Mesenchymal stem cell (in vitro differentiated cells and primary cell): ENCODE data around the gene AQP9.

Source experiments
- DNase-seq: peaks from one replicate; pipeline ENCODE4 v3.0.0-alpha.2; 2013
- H2AFZ ChIP-seq: one replicate; pipeline ENCODE4 v1.6.1; 2013; ENCODE audit warnings: low read depth, mild to moderate bottlenecking, control low read depth, inconsistent platforms, low read length, moderate library complexity
- H2AK5ac ChIP-seq: 2 replicates; pipeline ENCODE4 v1.6.1; 2013; ENCODE audit warnings: low read length, moderate library complexity, mild to moderate bottlenecking, inconsistent platforms; ENCODE audit not compliant: severe bottlenecking
- H2BK120ac ChIP-seq: one replicate; pipeline ENCODE4 v1.6.1; 2013; ENCODE audit warnings: low read depth, mild to moderate bottlenecking, inconsistent platforms, low read length, moderate library complexity
- H2BK12ac ChIP-seq, 2 experiments: one replicate each; pipeline ENCODE4 v1.6.1; 2013; ENCODE audit warnings: inconsistent platforms in 2 of 2, low read length in 2 of 2, mild to moderate bottlenecking in 2 of 2, moderate library complexity in 2 of 2, control low read depth in 1 of 2
- H2BK15ac ChIP-seq: one replicate; pipeline ENCODE4 v1.6.1; 2013; ENCODE audit warnings: mild to moderate bottlenecking, low read depth, inconsistent platforms; ENCODE audit not compliant: poor library complexity, severe bottlenecking
- H2BK5ac ChIP-seq: 2 replicates; pipeline ENCODE4 v1.6.1; 2013; ENCODE audit warnings: low read depth, mild to moderate bottlenecking, low read length, control low read depth, inconsistent platforms; ENCODE audit not compliant: poor library complexity, severe bottlenecking
- H3K14ac ChIP-seq, 2 experiments: one replicate each; pipeline ENCODE4 v1.6.1; 2013; ENCODE audit warnings: inconsistent platforms in 2 of 2, low read length in 2 of 2, control low read depth in 1 of 2, mild to moderate bottlenecking in 1 of 2, moderate library complexity in 1 of 2
- H3K18ac ChIP-seq, 2 experiments: one replicate each; pipeline ENCODE4 v1.6.1; 2013; ENCODE audit warnings: inconsistent platforms in 2 of 2, low read length in 2 of 2, control low read depth in 1 of 2, low read depth in 1 of 2, mild to moderate bottlenecking in 1 of 2
- H3K23ac ChIP-seq, 2 experiments: one replicate each; pipeline ENCODE4 v1.6.1; 2013; ENCODE audit warnings: inconsistent platforms in 2 of 2, low read length in 2 of 2, mild to moderate bottlenecking in 2 of 2, moderate library complexity in 2 of 2, control low read depth in 1 of 2
- H3K27ac ChIP-seq: 2 replicates; pipeline ENCODE4 v1.5.1; 2013; ENCODE audit warnings: mild to moderate bottlenecking, moderate library complexity, low read length, control low read depth, inconsistent platforms; ENCODE audit not compliant: poor library complexity, severe bottlenecking
- H3K27me3 ChIP-seq, 2 experiments: 2 replicates each; pipeline versions ENCODE4 v1.6.1 to v1.7.0; 2013; ENCODE audit warnings: low read length in 2 of 2, mild to moderate bottlenecking in 2 of 2, moderate library complexity in 2 of 2, control low read depth in 1 of 2, inconsistent platforms in 1 of 2; ENCODE audit not compliant: control insufficient read depth in 1 of 2, insufficient read depth in 1 of 2
- H3K36me3 ChIP-seq, 2 experiments: 2 replicates each; pipeline versions ENCODE4 v1.6.1 to v1.7.0; 2013; ENCODE audit warnings: low read length in 2 of 2, control low read depth in 1 of 2, inconsistent platforms in 1 of 2, low read depth in 1 of 2, mild to moderate bottlenecking in 1 of 2; ENCODE audit not compliant: insufficient read depth in 2 of 2, control insufficient read depth in 1 of 2
- H3K4ac ChIP-seq, 2 experiments: one replicate each; pipeline ENCODE4 v1.6.1; 2013; ENCODE audit warnings: inconsistent platforms in 2 of 2, low read length in 2 of 2, mild to moderate bottlenecking in 2 of 2, moderate library complexity in 2 of 2, control low read depth in 1 of 2, low read depth in 1 of 2
- H3K4me1 ChIP-seq: 2 replicates; pipeline ENCODE4 v1.6.1; 2013; ENCODE audit warnings: low read depth, low read length, control low read depth; ENCODE audit not compliant: control insufficient read depth, insufficient read depth
- H3K4me2 ChIP-seq: 2 replicates; pipeline ENCODE4 v1.6.1; 2013; ENCODE audit warnings: low read length, mild to moderate bottlenecking, inconsistent platforms; ENCODE audit not compliant: poor library complexity, severe bottlenecking
- H3K4me3 ChIP-seq, 2 experiments: 2 replicates each; pipeline versions ENCODE4 v1.5.1 to v1.7.0; 2013; ENCODE audit warnings: low read length in 2 of 2, mild to moderate bottlenecking in 2 of 2, control low read depth in 1 of 2, low read depth in 1 of 2; ENCODE audit not compliant: insufficient read depth in 1 of 2
- H3K79me1 ChIP-seq: replicated peaks from 2 replicates; pipeline ENCODE4 v1.6.1; 2013; ENCODE audit warnings: mild to moderate bottlenecking, control low read depth, low read length, inconsistent platforms; ENCODE audit not compliant: poor library complexity, severe bottlenecking
- H3K9ac ChIP-seq: 2 replicates; pipeline ENCODE4 v1.7.0; 2013; ENCODE audit warnings: mild to moderate bottlenecking, low read length, moderate library complexity
- H3K9me3 ChIP-seq: 2 replicates; pipeline ENCODE4 v1.7.0; 2013; ENCODE audit warnings: mild to moderate bottlenecking, low read length; ENCODE audit not compliant: control insufficient read depth
- H4K8ac ChIP-seq: one replicate; pipeline ENCODE4 v1.6.1; 2013; ENCODE audit warnings: inconsistent platforms, mild to moderate bottlenecking, low read length, moderate library complexity
- H4K91ac ChIP-seq: one replicate; pipeline ENCODE4 v1.6.1; 2013; ENCODE audit warnings: mild to moderate bottlenecking, low read length, inconsistent platforms
- WGBS: methylation state at CpG from one replicate; pipeline ENCODE4 v1.1.7; 2013; ENCODE audit warnings: mixed read lengths; 5-methylcytosine and 5-hydroxymethylcytosine counted together

AQP9 gene

DNA sequence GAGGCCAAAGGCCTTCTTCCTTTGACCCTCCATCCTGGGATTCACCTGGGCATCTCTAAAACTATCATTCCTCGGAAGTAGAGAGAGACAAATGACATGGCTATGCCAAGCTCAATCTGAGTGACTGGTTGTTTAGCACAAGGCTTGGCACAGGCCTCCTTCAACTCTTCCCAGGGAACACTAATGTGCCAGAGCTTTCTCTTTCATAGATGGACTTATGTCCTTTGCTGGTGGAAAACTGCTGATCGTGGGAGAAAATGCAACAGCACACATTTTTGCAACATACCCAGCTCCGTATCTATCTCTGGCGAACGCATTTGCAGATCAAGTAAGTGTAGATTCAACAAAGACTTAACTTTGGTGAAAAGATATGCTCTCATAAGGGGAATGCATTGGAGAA is 36.5 kb downstream of the AQP9 start:
- no peak overlapping the region for H2BK15ac ChIP-seq
- H3K9ac ChIP-seq: no peak overlapping the region
- DNase-seq: no peak
- peaks cover 4 to 32% of the 10 kb centered on the region in 2 experiments for H3K27me3 ChIP-seq
- H3K27ac ChIP-seq: no peak overlapping the region
- H3K4me1 ChIP-seq: no peaks in the 10 kb centered on the region
- H4K91ac ChIP-seq: no peak overlapping the region
- H2BK120ac ChIP-seq: no peak overlapping the region
- H4K8ac ChIP-seq: no peak overlapping the region
- no peak overlapping the region for H3K4me2 ChIP-seq
- H3K9me3 ChIP-seq: no peaks in the 10 kb centered on the region
- H2AFZ ChIP-seq: no peak overlapping the region
- H3K4me3 ChIP-seq: no peak overlapping the region
- no peak overlapping the region for H3K4ac ChIP-seq
- no peak overlapping the region for H2BK12ac ChIP-seq
- no peak overlapping the region for H2BK5ac ChIP-seq
- WGBS: 86% methylated on average over 5 of the region's 5 CpGs
- no peak overlapping the region for H3K18ac ChIP-seq
- no peak overlapping the region for H3K14ac ChIP-seq
- H2AK5ac ChIP-seq: no peak overlapping the region
- no peaks in the 10 kb centered on the region for H3K36me3 ChIP-seq
- H3K79me1 ChIP-seq: no peaks in the 10 kb centered on the region
- no peak overlapping the region for H3K23ac ChIP-seq

- 87% methylated on average over 4 of the region's 4 CpGs for WGBS
These were observed 37.8 kb downstream of the AQP9 start for GRCh38 chr15:58175955-58176354.

DNA sequence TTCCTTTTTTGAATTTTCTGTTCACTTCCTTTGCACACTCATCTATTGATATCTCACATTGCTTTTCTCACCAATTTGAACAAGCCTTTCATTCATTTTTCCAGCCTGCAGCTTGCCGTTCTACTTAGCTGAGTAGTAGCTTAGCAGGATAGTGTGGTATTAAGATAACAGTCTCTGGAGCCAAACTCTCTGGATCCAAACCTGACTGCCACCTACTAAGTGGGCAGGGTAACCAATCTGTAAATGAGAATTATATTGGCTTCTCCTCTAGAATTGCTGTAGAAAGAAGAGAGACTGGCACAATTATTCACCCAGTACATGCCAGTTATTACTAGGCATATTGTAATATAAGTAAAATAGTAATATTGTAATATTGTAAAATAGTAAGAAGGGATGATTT is 40.5 kb downstream of the AQP9 start:
- no CpG with 5 or more reads among the region's 1 CpG for WGBS
- H3K4me3 ChIP-seq: no peak overlapping the region

More at GRCh38 chr15:58175955-58176354, 37.8 kb downstream of the AQP9 start:
- no peak overlapping the region for H3K18ac ChIP-seq
- H2BK120ac ChIP-seq: no peak overlapping the region
- H3K36me3 ChIP-seq: no peaks in the 10 kb centered on the region
- H3K4ac ChIP-seq: no peak overlapping the region
- H4K8ac ChIP-seq: no peak overlapping the region
- no peak for DNase-seq
- no peak overlapping the region for H2BK5ac ChIP-seq
- H2AK5ac ChIP-seq: no peak overlapping the region
- H3K4me1 ChIP-seq: no peaks in the 10 kb centered on the region
- H3K14ac ChIP-seq: no peak overlapping the region
- peaks cover 4 to 32% of the 10 kb centered on the region in 2 experiments for H3K27me3 ChIP-seq
- H2AFZ ChIP-seq: no peak overlapping the region
- no peak overlapping the region for H3K27ac ChIP-seq
- no peak overlapping the region for H2BK15ac ChIP-seq
- H3K9ac ChIP-seq: no peak overlapping the region
- no peaks in the 10 kb centered on the region for H3K9me3 ChIP-seq
- H3K4me3 ChIP-seq: no peak overlapping the region
- no peak overlapping the region for H3K23ac ChIP-seq
- H3K79me1 ChIP-seq: no peaks in the 10 kb centered on the region
- H4K91ac ChIP-seq: no peak overlapping the region
- no peak overlapping the region for H3K4me2 ChIP-seq
- H2BK12ac ChIP-seq: no peak overlapping the region

DNA sequence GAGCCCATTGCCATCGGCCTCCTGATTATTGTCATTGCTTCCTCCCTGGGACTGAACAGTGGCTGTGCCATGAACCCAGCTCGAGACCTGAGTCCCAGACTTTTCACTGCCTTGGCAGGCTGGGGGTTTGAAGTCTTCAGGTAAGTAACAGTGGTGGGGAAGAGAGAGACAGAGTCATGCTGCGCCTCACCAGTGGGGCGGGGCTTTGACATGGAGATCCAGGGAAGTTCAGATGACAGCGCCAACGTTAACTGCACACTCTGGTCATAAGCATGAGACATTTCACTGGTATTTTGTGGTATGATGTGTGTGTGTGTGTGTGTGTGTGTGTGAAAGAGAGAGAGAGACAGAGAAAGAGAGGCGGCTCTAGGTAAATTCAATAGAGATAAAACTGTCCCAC is 41.0 kb downstream of the AQP9 start:
- Histone ChIP-seq H4K91ac (no peak overlapping the region), H3K36me3 (no peaks in the 10 kb centered on the region), H3K4me3 (no peak overlapping the region), H3K9me3 (no peaks in the 10 kb centered on the region), H2BK5ac (no peak overlapping the region), H3K79me1 (no peaks in the 10 kb centered on the region), H3K14ac (no peak overlapping the region), H3K27ac (no peak overlapping the region), H3K23ac (no peak overlapping the region), H2AK5ac (no peak overlapping the region), H3K27me3 (peaks cover 0 to 14% of the 10 kb centered on the region in 2 experiments), H2AFZ (no peak overlapping the region), H3K18ac (no peak overlapping the region), H4K8ac (no peak overlapping the region), H3K4me2 (no peak overlapping the region), H3K4me1 (no peaks in the 10 kb centered on the region), H3K9ac (no peak overlapping the region), H3K4ac (no peak overlapping the region), H2BK120ac (no peak overlapping the region), H2BK15ac (no peak overlapping the region), H2BK12ac (no peak overlapping the region)
- no peak for DNase-seq
- WGBS: 79% methylated on average over 6 of the region's 7 CpGs

More for the DNA sequence above, 40.5 kb downstream of the AQP9 start:
- Histone ChIP-seq H2AK5ac (no peak overlapping the region), H3K18ac (no peak overlapping the region), H3K79me1 (no peaks in the 10 kb centered on the region), H2BK5ac (no peak overlapping the region), H3K27me3 (peaks cover 0 to 14% of the 10 kb centered on the region in 2 experiments), H3K9ac (no peak overlapping the region), H2BK12ac (no peak overlapping the region), H3K9me3 (no peaks in the 10 kb centered on the region), H3K27ac (no peak overlapping the region), H3K36me3 (no peaks in the 10 kb centered on the region), H4K91ac (no peak overlapping the region), H3K4ac (no peak overlapping the region), H3K4me1 (no peaks in the 10 kb centered on the region), H3K4me2 (no peak overlapping the region), H2AFZ (no peak overlapping the region), H2BK15ac (no peak overlapping the region), H3K23ac (no peak overlapping the region), H4K8ac (no peak overlapping the region), H3K14ac (no peak overlapping the region), H2BK120ac (no peak overlapping the region)
- no peak for DNase-seq
